H1 (cell line): ENCODE data around the gene RMDN2. TPM values are rescaled to one million over a fixed set of nuclear protein-coding genes. Genes with fewer than 3 reads are reported as not detected.

Experiments used
- BACH1 ChIP-seq: IDR thresholded peaks from 2 replicates; pipeline ENCODE4 v1.6.1; 2012; ENCODE audit warnings: low read length, improper control_type of control experiment
- BRCA1 ChIP-seq: IDR thresholded peaks from 2 replicates; pipeline ENCODE4 v1.6.1; 2012; ENCODE audit warnings: low read depth, low read length, improper control_type of control experiment
- CTBP2 ChIP-seq: IDR thresholded peaks from 2 replicates; pipeline ENCODE4 v1.7.0; 2011; ENCODE audit warnings: borderline replicate concordance, mild to moderate bottlenecking, moderate library complexity, mixed read lengths, low read length; ENCODE audit not compliant: insufficient read depth, insufficient read length
- E2F6 ChIP-seq: IDR thresholded peaks from 2 replicates; pipeline ENCODE4 v1.6.1; 2012; ENCODE audit warnings: inconsistent platforms
- POU5F1 ChIP-seq: IDR thresholded peaks from 2 replicates; pipeline ENCODE4 v1.6.1; 2011; ENCODE audit warnings: low read depth, mild to moderate bottlenecking, low read length, moderate library complexity
- RNF2 ChIP-seq: fragments of 200-900, 300-1000 bp; sonication (generic); IDR thresholded peaks from 2 replicates; pipeline ENCODE4 v1.7.1; 2016; ENCODE audit warnings: borderline replicate concordance, low read depth, mild to moderate bottlenecking, antibody characterized with exemption, low read length; ENCODE audit not compliant: poor library complexity, severe bottlenecking; ENCODE audit errors: missing control alignments
- SP1 ChIP-seq: IDR thresholded peaks from 2 replicates; pipeline ENCODE4 v1.6.1; 2011; ENCODE audit warnings: low read depth, low read length
- TAF1 ChIP-seq: IDR thresholded peaks from 2 replicates; pipeline ENCODE4 v1.6.1; 2011; ENCODE audit warnings: mild to moderate bottlenecking, low read depth, low read length
- polyA plus RNA-seq, 7 experiments: library from polyadenylated mRNA; depleted of rRNA in 3 of 7; stranded (reverse) in 5 of 7; unstranded in 2 of 7; fragments of >200 nt in 5 of 7; fragments of 200-250 nt in 2 of 7; gene quantifications; 1 replicate in 5 of 7; 2 replicates in 1 of 7; 4 replicates in 1 of 7; pipeline versions ENCODE4 v1.2.1 to v1.2.3, GENCODE V29; 2011 to 2013; ENCODE audit warnings: missing spikeins in 2 of 7, mixed read lengths in 2 of 7
- total RNA-seq: library from RNA; stranded (reverse); fragmentation: NEBNext Ultra II Directional; extraction: Animal tissue kit (Norgen Biotek cat#: 25700); gene quantifications from 2 replicates; pipeline ENCODE4 v1.2.1, GENCODE V29; 2021

RMDN2 gene
- total and polyA plus RNA-seq, 2 of the 8 experiments (the other 6 are each of a cell fraction or from before 2014, with no cell fraction given) = 0.53 to 3.0 TPM

- TF ChIP-seq SP1 (no peak), RNF2 (no peak), POU5F1 (no peak), E2F6 (no peak), BRCA1 (no peak), CTBP2 (no peak), TAF1 (no peak), BACH1 (no peak)
Measured at GRCh38 chr2:37894047-37894446, 31.0 kb upstream of the RMDN2 start (continued).
